ENCODE measurements around the gene PPM1H.
A peak's percentile ranks its signal among the peaks of the same experiment; 100 is the strongest.

Gene PPM1H

GRCh38 chr12:62701492-62701891, 233.5 kb downstream of the PPM1H start:
- DNase-seq: no peak

GRCh38 chr12:62700091-62700880, 234.7 kb downstream of the PPM1H start:
- DNase-seq: no peak

- DNase-seq: no peak
Measured at GRCh38 chr12:62698701-62699101, 236.2 kb downstream of the PPM1H start.

- DNase-seq: no peak
Measured at GRCh38 chr12:62697893-62698292, 237.1 kb downstream of the PPM1H start.

- DNase-seq: no peak
Measured at GRCh38 chr12:62695696-62696095, 239.3 kb downstream of the PPM1H start.

- DNase-seq: no peak
Measured at GRCh38 chr12:62694632-62695031, 240.3 kb downstream of the PPM1H start.

GRCh38 chr12:62694116-62694515, 240.8 kb downstream of the PPM1H start:
- no peak for DNase-seq

- DNase-seq: no peak
Measured at GRCh38 chr12:62693376-62694050, 241.4 kb downstream of the PPM1H start.

GRCh38 chr12:62692884-62693283, 242.1 kb downstream of the PPM1H start:
- DNase-seq: no peak

GRCh38 chr12:62691309-62691708, 243.6 kb downstream of the PPM1H start:
- DNase-seq: no peak

GRCh38 chr12:62689042-62689839, 245.7 kb downstream of the PPM1H start:
- no peak for DNase-seq

GRCh38 chr12:62686938-62687337, 248.0 kb downstream of the PPM1H start:
- DNase-seq: no peak

GRCh38 chr12:62684570-62685295, 250.2 kb downstream of the PPM1H start:
- DNase-seq: no peak

GRCh38 chr12:62683776-62684569, 251.0 kb downstream of the PPM1H start:
- no peak for DNase-seq

GRCh38 chr12:62681306-62681705, 253.6 kb downstream of the PPM1H start:
- no peak for DNase-seq

- DNase-seq: no peak
Measured at GRCh38 chr12:62679608-62680007, 255.3 kb downstream of the PPM1H start.

GRCh38 chr12:62677355-62677754, 257.6 kb downstream of the PPM1H start:
- no peak for DNase-seq

- no peak for DNase-seq
Measured at GRCh38 chr12:62676521-62677307, 258.2 kb downstream of the PPM1H start.

GRCh38 chr12:62673028-62673815, 261.7 kb downstream of the PPM1H start:
- peak; percentile 81 for DNase-seq

- DNase-seq: no peak
Measured at GRCh38 chr12:62670986-62671720, 263.8 kb downstream of the PPM1H start.

Data from DMS79 (cell line).